IPS DF 4.7 (cell line): ENCODE data around the gene LCOR.
"Not testable (repeated sequence)": the region's sequence is repeated elsewhere in the genome, so short reads cannot be mapped to it uniquely, and the experiment has no call there.

ENCODE experiments used
- DNase-seq: peaks from one replicate; pipeline ENCODE4 v3.0.0-alpha.2; 2013; ENCODE audit warnings: low spot score; ENCODE audit errors: extremely low read depth

Gene LCOR

GRCh38 chr10:96831867-96832720, at the start of gene LCOR:
TSS of gene LCOR (plus strand) at chr10:96832298. CDS start at chr10:96949058, 116,760 bp downstream.
- no peak for DNase-seq

DNA sequence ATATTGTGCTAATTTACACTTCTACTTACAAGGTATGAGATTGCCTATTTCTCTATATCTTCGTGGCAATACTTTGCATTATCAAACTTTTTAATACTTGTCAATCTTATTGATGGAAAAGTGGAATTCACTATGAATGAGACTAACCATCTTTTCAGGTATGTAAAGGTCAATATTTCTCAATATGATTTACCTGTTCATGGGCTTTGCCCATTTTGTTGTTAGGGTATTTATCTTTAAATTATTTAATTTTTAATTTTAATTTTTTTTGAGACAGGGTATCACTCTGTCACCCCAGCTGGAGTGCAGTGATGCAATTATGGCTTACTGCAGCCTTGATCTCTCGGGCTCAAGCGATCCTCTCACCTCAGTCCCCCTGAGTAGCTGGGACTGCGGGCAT, 47.8 kb upstream of the LCOR start:
- no peak for DNase-seq

DNA sequence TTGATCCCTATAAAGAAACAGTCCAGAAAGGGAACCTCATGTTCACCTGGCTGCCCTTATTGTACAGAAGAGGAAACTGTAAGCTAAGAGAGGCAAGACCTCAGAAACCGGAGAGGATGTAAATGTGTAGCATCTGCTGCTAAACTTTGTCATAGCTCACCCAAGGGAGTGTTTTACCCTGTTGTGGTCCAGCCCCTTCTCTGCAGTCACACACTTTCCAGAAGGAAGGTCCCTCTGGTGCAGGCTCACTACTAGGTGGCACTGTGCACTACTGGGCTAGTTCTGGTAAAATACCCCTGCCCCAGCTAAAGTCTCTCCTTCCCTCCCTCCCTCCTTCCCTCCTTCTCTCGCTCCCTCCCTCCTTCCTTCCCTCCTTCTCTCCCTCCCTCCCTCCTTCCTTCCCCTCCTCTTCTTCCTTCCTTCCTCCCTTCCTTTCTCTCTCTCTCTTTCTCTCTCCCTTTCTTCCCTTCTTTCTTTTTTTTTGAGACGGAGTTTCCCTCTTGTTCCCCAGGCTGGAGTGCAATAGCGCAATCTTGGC, 42.5 kb upstream of the LCOR start:
- no peak for DNase-seq

DNA sequence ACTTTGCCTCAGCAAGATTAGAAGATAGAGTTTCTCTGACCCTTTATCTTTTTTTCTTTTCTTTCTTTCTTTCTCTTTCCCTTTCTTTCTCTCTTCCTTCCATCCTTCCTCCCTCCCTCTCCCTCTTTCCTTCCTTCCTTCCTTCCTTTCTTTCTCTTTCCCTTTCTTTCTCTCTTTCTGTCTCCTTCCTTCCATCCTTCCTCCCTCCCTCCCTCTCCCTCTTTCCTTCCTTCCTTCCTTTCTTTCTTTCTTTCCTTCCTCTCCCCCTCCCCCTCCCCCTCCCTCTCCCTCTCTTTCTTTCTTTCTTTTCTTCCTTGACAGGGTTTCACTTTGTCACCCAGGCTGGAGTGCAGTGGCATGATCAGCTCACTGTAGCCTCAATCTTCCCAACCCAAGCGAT, 40.2 kb upstream of the LCOR start:
- DNase-seq: no peak

- no peak for DNase-seq
Measured at GRCh38 chr10:96794836-96795733, 37.0 kb upstream of the LCOR start.

DNA sequence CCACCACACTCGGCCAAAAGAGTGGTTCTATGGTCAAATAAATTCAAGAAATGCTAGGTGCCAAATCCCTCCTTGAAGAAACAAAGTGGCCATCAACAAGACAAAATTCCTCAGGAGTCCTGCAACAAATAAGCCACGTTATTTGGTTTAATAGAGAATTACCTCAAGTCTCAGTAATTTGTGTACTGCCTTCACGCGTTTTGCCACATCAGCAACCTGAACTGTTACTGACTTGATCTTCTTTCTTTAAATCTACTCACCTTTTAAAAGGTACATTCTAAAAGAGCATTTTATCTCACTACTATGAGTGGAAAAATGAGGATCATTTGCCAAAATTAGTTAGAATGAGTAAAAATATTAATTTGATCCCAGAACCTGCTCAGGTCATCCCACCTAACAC, 34.6 kb upstream of the LCOR start:
- no peak for DNase-seq

GRCh38 chr10:96803288-96803664, 28.8 kb upstream of the LCOR start:
- no peak for DNase-seq

GRCh38 chr10:96814264-96814663, 17.8 kb upstream of the LCOR start:
- DNase-seq: no peak

DNA sequence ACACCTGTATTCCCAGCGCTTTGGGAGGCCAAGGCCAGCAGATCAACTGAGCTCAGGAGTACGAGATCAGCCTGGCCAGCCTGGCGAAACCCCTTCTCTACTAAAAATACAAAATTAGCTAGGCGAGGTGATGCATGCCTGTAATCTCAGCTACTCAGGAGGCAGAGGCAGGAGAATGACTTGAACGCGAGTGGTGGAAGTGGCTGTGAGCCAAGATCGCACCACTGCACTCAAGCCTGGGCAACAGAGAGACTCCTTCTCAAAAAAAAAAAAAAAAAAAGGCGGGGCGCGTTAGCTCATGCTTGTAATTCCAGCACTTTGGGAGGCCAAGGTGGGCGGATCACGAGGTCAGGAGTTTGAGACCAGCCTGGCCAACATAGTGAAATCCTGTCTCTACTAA, 13.1 kb upstream of the LCOR start:
- DNase-seq: not testable (repeated sequence)

- no peak for DNase-seq
Measured at GRCh38 chr10:96820765-96821164, 11.3 kb upstream of the LCOR start.

- DNase-seq: no peak
Measured at GRCh38 chr10:96826438-96826837, 5.7 kb upstream of the LCOR start.

DNA sequence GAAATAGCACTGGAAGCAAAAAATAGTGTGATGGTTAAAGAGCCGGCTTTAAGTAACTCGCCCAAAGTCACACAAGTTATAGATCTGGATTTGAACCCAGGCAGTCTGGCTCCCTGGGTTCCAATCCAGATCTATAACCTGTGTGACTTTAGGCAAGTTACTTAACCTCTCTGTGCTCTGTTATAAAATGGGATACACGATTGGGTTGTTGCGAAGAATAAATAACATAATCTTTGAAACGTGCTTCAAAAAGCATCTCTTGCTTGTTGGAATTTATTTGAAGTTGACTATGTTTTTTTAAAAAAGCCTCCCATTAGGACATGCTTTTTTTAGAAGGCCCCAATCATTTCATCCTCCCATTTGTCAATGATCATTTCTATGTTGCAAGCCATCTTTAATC, 3.5 kb upstream of the LCOR start:
- DNase-seq: no peak

GRCh38 chr10:96829029-96829773, 2.9 kb upstream of the LCOR start:
- no peak for DNase-seq

- DNase-seq: no peak
Measured at GRCh38 chr10:96830511-96831199, 1.4 kb upstream of the LCOR start.

- DNase-seq: no peak
Measured at GRCh38 chr10:96831200-96831866, 765 bp upstream of the LCOR start.

GRCh38 chr10:96832721-96833219, 672 bp downstream of the LCOR start:
- DNase-seq: no peak

DNA sequence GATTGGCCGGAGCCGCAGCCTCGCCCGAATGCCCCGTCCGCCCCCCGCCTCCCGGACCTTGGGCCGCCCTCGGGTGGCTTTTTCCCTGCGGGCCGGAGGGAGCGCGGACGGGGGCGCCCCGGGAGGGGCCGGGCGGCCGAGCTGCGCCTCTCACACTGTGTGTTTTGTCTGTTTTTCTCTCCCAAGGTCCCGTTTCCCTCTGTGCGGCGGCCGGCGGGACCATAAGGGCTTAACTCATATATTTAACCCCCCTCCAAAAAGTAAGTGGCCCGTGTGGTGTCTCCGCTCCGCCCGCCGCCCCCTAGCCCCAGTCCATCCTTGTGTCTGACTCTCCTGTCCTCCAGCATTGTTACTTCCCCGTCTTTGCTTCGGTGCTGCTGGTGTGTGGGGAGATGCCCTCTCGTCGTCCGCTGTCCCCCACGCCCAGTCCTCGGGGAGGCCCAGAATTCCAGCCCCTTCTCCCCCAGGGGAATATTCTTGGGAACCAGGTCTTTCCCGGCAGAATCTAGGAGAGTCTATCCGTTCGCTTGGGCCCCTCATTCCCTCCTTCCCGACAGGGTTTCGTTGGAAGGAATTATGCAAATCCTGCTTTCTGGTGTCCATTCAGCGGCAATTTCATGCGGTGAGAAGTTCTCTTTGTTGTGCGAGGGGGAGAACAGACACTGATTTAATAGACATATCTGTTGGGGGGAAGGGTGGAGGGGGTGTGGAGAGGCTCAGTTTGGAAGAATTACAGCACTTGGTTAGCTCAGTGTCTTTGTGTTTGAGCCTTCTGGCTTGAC, 1.3 kb downstream of the LCOR start:
- DNase-seq: no peak

GRCh38 chr10:96834120-96834519, 2.0 kb downstream of the LCOR start:
- DNase-seq: no peak

DNA sequence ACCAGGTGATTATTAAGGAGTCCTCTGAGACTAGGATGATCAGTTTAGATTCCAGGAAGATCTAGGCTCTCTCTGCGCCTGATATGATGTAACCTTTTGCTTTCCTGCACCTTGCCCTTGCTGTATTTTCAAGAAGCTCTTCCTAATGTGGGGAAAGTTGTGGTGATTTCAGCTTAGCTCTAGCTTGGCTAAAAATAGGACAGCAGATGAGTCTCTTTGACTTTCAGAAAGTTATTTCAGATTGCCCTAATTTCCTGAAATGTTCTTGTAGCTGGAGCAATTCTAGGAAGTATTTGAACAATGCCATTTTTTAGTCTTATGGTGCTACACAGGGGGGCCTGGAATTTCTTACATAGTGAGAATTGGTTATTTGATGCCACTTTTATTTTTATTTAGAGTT, 3.8 kb downstream of the LCOR start:
- DNase-seq: no peak
